Measurements from ENCODE around the gene MRPL45.
"Not testable (repeated sequence)": the region's sequence is repeated elsewhere in the genome, so short reads cannot be mapped to it uniquely, and the experiment has no call there.

The MRPL45 gene

GRCh38 chr17:38296834-38297517 lies at the start of gene MRPL45:
TSS of gene MRPL45 (plus strand) at chr17:38297168. CDS start at chr17:38297184, 16 bp downstream.
- peak; percentile 87 to 91 for DNase-seq (ENCODE audit: extremely low read depth in 1 of 2, low read depth in 1 of 2)

- DNase-seq (ENCODE audit: extremely low read depth in 1 of 2, low read depth in 1 of 2), result not testable (repeated sequence)
Observed at GRCh38 chr17:38253191-38253590, 43.8 kb upstream of the MRPL45 start.

GRCh38 chr17:38254357-38254756 lies 42.6 kb upstream of the MRPL45 start:
- DNase-seq (ENCODE audit: extremely low read depth in 1 of 2, low read depth in 1 of 2), result not testable (repeated sequence)

GRCh38 chr17:38257013-38257621 lies 39.9 kb upstream of the MRPL45 start:
- peak; percentile 66 to 71 for DNase-seq (ENCODE audit: extremely low read depth in 1 of 2, low read depth in 1 of 2)

GRCh38 chr17:38265974-38266506 lies 30.9 kb upstream of the MRPL45 start:
- DNase-seq (ENCODE audit: extremely low read depth in 1 of 2, low read depth in 1 of 2), result not testable (repeated sequence)

GRCh38 chr17:38266571-38266970 lies 30.4 kb upstream of the MRPL45 start:
- not testable (repeated sequence) for DNase-seq (ENCODE audit: extremely low read depth in 1 of 2, low read depth in 1 of 2)

GRCh38 chr17:38268138-38268537 lies 28.8 kb upstream of the MRPL45 start:
- DNase-seq (ENCODE audit: extremely low read depth in 1 of 2, low read depth in 1 of 2), result not testable (repeated sequence)

- DNase-seq (ENCODE audit: extremely low read depth in 1 of 2, low read depth in 1 of 2), result not testable (repeated sequence)
Observed at GRCh38 chr17:38269045-38269444, 27.9 kb upstream of the MRPL45 start.

- not testable (repeated sequence) for DNase-seq (ENCODE audit: extremely low read depth in 1 of 2, low read depth in 1 of 2)
Observed at GRCh38 chr17:38269552-38269951, 27.4 kb upstream of the MRPL45 start.

GRCh38 chr17:38285994-38286393 lies 11.0 kb upstream of the MRPL45 start:
- not testable (repeated sequence) for DNase-seq (ENCODE audit: extremely low read depth in 1 of 2, low read depth in 1 of 2)

GRCh38 chr17:38286501-38287091 lies 10.4 kb upstream of the MRPL45 start:
- not testable (repeated sequence) for DNase-seq (ENCODE audit: extremely low read depth in 1 of 2, low read depth in 1 of 2)

GRCh38 chr17:38288217-38288827 lies 8.6 kb upstream of the MRPL45 start:
- DNase-seq (ENCODE audit: extremely low read depth in 1 of 2, low read depth in 1 of 2), result not testable (repeated sequence)

GRCh38 chr17:38289760-38290159 lies 7.2 kb upstream of the MRPL45 start:
- not testable (repeated sequence) for DNase-seq (ENCODE audit: extremely low read depth in 1 of 2, low read depth in 1 of 2)

GRCh38 chr17:38295602-38296365 lies 1.2 kb upstream of the MRPL45 start:
- DNase-seq (ENCODE audit: extremely low read depth in 1 of 2, low read depth in 1 of 2), result not testable (repeated sequence)

- no peak for DNase-seq (ENCODE audit: extremely low read depth in 1 of 2, low read depth in 1 of 2)
Observed at GRCh38 chr17:38315497-38315896, 18.5 kb downstream of the MRPL45 start.

- DNase-seq (ENCODE audit: extremely low read depth in 1 of 2, low read depth in 1 of 2), result no peak
Observed at GRCh38 chr17:38317081-38317480, 20.1 kb downstream of the MRPL45 start.

- no peak for DNase-seq (ENCODE audit: extremely low read depth in 1 of 2, low read depth in 1 of 2)
Observed at GRCh38 chr17:38320482-38320881, 23.5 kb downstream of the MRPL45 start.

GRCh38 chr17:38322156-38322779 lies 25.3 kb downstream of the MRPL45 start:
- peak; percentile 22 to 54 for DNase-seq (ENCODE audit: extremely low read depth in 1 of 2, low read depth in 1 of 2)

- no peak for DNase-seq (ENCODE audit: extremely low read depth in 1 of 2, low read depth in 1 of 2)
Observed at GRCh38 chr17:38322897-38323296, 25.9 kb downstream of the MRPL45 start.

GRCh38 chr17:38324141-38324697 lies 27.3 kb downstream of the MRPL45 start:
- DNase-seq (ENCODE audit: extremely low read depth in 1 of 2, low read depth in 1 of 2), result no peak
